ENCODE results near the gene ZNRD2.

Gene ZNRD2

DNA sequence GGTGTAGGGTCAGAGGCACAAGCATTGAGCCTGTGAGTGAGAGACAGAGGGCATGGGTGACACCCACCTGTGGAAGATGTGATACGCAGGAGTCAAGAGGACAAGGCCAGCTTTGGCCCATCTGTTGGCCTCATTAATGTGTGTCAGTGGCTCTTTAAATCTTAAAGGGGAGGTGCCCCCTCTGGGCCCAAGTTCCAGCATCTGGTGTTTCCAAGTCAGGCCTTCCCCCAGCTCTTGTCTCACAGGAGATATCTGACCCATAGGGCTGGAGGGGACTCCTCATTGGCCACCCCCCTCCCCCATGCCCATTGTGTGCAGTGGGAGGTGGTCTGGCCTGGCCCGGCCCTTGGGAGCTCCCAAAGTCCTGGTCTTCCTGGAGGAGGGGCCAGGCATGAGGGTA is 16.4 kb downstream of the ZNRD2 start:
- DNase-seq (ENCODE audit: low read depth in 2 of 2, low spot score in 1 of 2) = no peak

DNA sequence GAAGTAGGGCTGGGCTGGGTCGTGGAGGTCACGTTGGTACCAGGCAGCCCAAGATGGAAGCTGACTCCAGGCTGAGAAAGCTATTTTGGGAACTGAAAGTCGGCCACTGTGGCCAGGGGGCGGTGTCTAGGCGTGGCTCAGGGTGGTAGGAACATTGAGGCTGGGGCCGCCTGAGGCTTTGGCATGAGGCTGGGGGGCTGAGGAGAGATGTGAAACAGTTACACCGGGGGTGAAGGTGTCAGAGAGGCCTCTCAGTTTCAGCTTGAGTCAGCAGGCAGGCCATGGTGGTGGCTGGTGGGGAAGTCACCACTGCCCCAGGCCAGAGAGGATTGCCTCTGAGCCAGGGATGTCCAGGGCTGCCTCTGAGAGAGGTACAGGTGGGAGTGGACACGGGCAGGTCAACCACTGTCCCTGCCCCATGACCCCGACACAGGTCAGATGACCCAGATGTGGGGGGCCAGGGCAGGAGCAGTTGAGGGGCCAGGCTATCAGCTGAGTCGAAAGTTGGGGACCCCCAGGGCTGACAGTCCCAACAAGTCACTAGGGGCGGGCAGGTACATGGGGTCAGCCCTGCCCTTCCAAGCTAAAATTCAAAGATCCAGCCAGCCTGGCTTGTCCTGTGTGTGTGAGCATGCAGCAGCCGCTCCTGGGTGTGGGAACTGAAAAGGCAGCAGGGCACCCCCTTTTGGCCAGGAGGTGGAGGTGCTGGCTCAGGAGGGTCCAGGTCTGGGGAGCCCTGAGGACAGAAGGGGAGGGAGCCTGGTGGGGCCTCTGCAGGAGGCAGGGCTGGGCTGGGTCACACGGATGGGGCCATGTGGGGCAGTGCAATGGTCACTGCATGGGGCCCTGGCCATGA is 18.1 kb downstream of the ZNRD2 start:
- DNase-seq (ENCODE audit: low read depth in 2 of 2, low spot score in 1 of 2) = peak in 1 of 2 donors; percentile 61

- no peak for DNase-seq (ENCODE audit: low read depth in 2 of 2, low spot score in 1 of 2)
Measured at GRCh38 chr11:65589444-65590239, 19.4 kb downstream of the ZNRD2 start.

DNA sequence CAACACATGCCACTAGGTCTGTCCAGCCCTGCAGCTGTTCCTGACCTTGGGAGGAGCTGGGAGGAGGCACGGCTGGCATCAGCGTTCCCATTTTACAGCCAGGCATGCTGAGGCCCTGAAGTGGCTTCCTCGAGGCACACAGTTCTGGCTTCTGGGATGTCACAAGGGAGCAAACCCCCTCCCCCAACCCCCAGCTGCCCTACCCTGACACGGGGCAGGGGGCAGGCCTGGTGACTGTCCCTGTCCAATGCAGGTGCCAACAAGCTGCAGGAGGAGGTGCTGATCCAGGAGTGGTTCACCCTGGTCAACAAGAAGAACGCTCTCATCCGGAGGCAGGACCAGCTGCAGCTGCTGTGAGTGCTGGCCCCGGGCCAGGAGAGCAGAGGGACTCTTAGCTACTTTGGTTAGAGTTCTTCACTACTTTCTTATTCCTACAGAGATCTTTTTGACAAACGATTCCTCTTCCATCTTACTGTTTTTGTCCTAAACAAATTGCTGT is 20.0 kb downstream of the ZNRD2 start:
- DNase-seq (ENCODE audit: low read depth in 2 of 2, low spot score in 1 of 2) = no peak

DNA sequence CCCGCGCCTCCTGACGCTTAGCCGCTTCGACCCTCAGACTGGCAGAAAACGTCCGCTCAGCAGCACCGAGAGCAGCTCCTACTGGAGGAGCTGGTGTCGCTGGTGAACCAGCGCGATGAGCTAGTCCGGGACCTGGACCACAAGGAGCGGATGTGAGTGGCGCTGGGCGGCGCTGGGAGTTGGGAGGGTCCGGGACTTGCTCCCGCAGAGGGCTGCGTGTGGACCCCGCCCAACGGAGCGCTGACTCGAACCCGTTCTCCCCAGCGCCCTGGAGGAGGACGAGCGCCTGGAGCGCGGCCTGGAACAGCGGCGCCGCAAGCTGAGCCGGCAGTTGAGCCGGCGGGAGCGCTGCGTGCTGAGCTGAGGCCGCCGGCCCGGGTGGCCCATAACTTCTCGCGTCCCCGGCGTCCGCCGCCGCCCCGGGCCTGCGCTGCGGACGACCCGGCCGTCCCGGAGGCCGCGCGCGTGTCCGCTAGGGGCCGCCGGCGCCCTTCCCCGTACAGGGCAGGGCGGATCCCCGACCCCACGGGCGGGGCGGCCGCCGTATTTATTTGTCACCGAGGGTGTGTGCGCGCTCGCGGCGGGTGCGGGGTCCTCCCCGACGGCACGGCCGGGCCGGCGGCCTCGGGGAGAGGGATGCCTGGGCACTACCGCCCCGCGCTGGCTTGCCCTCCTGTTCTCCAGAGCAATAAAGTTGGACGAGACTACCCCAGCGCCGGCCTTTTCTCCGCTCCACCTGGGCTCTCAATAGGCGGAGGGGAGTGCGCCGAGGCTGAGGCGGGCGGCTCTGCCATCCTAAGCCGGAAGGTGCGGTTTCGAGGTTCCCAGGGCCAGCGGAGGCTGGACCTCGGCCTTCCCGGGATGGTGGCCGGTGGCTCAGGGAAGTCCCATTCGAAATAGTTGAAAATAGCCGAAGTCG is 21.9 kb downstream of the ZNRD2 start:
- no peak for DNase-seq (ENCODE audit: low read depth in 2 of 2, low spot score in 1 of 2)

DNA sequence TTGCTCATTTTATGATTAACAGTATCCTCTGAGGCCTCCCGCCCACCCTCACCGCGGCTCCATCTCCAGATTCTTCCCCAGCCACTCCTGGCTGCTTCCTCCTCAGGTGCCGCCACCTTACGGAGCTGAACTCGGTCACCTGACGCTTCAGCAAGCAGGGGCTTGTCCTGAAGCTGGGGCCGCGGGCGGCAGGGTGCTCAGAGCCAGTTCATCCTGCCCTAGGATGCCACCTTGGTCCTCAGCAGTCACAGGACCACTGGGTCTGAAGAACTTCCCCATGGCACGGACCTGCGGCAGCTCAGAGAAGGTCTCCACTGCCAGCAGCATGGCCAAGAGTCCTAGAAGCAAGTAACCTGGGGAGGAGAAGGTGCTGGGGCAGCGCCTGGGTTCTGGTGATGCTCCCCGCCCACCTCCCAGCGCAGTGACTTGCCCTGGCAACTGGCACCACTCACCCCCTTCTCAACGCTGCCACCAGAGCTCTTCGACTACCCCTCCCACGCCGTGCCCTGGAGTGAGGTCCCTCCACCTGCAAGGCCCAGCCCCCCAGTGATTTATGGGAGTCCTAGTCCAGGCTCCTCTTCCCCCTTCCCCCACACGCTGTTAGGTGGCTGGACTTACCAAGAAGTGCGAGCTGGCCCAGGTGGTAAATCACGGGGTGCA is 22.7 kb downstream of the ZNRD2 start:
- no peak for DNase-seq (ENCODE audit: low read depth in 2 of 2, low spot score in 1 of 2)

- DNase-seq (ENCODE audit: low read depth in 2 of 2, low spot score in 1 of 2) = no peak
Measured at GRCh38 chr11:65593518-65594414, 23.5 kb downstream of the ZNRD2 start.

DNA sequence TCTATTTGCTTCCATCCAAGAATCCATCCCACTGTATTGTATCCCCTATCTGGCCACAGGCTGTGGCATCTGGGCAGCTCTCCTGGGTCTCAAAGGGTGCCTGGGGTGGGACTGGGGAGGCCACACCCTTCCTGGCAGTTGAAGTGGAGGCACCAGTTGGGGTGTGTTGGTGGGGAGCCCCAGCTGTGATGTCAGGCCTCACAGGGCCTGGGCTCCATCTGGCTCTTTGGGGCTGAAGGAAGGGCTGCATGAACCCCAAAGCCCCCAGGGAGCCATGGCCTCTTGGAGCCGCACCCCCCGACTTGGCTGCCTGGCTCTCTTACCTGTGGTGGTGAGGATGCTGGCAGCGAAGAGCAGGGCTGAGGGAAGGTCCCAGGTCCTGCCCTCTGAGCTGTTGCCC is 24.9 kb downstream of the ZNRD2 start:
- DNase-seq (ENCODE audit: low read depth in 2 of 2, low spot score in 1 of 2) = no peak

- no peak for DNase-seq (ENCODE audit: low read depth in 2 of 2, low spot score in 1 of 2)
Measured at GRCh38 chr11:65595543-65596281, 25.4 kb downstream of the ZNRD2 start, which contains the start of gene KCNK7. Gene KCNK7 (minus strand): TSS chr11:65595800. CDS start chr11:65595772, 28 bp downstream.

GRCh38 chr11:65596520-65596919 is 26.2 kb downstream of the ZNRD2 start:
- DNase-seq (ENCODE audit: low read depth in 2 of 2, low spot score in 1 of 2) = no peak

- DNase-seq (ENCODE audit: low read depth in 2 of 2, low spot score in 1 of 2) = no peak
Measured at GRCh38 chr11:65598258-65598699, 28.0 kb downstream of the ZNRD2 start.

- no peak for DNase-seq (ENCODE audit: low read depth in 2 of 2, low spot score in 1 of 2)
Measured at GRCh38 chr11:65599216-65599954, 29.1 kb downstream of the ZNRD2 start.

DNA sequence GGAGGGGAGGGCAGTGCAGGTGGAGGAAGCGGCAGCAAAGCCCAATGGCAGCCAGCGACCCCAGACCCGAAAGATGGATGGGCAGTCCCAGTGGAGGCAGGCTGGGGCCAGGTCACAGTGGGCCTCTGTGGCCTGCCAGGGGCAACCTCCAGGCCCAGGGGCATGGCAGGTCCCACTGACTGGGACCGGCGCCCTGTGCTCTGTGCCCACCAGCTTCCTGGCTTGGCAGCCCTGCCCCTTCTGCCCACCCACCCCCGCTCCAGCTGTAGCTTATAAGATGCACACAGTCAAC is 29.6 kb downstream of the ZNRD2 start:
- no peak for DNase-seq (ENCODE audit: low read depth in 2 of 2, low spot score in 1 of 2)

DNA sequence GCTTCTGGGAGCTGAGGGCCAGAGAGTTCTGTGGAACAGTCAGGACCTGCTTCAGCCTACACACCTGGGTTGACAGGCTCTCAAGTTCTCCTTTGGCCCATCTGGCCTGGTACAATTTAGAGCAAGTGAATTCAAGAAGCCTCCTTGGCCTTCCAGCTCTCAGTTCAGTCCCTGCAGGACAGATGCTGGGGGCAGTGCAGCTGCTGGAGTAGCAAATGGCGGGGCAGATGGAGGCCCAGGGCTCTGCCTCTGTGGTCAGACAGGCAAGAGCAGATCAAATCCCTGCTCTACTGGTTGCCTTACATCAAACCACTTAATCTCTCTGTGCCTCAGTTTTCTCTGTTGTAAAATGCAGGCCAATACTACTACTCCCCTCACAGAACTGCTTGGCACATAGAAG is 34.0 kb downstream of the ZNRD2 start:
- DNase-seq (ENCODE audit: low read depth in 2 of 2, low spot score in 1 of 2) = no peak

- no peak for DNase-seq (ENCODE audit: low read depth in 2 of 2, low spot score in 1 of 2)
Measured at GRCh38 chr11:65606876-65607613, 36.8 kb downstream of the ZNRD2 start.

DNA sequence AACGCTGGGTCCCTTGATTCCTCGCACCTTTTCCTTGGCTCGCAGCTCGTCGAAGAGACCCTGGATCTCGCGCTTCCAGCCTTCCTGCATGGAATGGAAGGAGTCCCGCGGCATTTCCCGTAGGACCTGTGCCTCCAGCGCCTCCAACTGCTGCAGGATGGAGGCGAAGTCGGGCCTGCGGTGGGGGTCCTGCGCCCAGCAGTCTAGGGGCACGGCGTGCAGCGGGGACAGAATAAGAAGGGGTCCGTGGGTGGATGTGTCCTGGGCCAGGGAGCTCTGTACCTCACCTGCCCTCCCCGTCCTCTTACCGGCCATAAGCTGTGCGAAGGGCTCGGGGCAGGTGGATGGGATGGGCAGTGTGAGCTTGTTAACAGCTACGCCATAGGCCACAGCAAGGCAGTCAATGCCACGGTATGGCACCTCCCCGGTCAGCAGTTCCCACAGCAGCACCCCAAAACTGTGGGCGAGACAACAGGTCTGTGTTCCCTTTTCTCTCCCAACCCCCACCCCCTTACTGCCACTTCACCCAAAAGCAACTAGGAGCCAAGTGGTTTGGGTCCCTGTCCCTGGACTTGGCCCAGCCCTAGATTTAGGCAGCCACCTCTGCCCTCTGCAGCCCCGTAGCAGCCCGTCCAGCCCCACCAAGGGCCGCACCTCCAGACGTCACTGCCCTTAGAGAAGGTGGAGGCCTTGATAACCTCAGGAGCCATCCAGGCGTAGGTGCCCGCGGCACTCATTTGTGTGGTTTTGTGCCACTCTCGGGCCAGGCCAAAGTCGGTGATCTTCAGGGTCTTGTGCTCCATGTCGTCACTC is 37.5 kb downstream of the ZNRD2 start:
- no peak for DNase-seq (ENCODE audit: low read depth in 2 of 2, low spot score in 1 of 2)

- no peak for DNase-seq (ENCODE audit: low read depth in 2 of 2, low spot score in 1 of 2)
Measured at GRCh38 chr11:65609229-65609628, 39.0 kb downstream of the ZNRD2 start.
